Measurements from ENCODE around the gene INPP4A. TPM values are rescaled to one million over a fixed set of nuclear protein-coding genes. Genes with fewer than 3 reads are reported as not detected.

Gene INPP4A
- total RNA-seq, 1 donor from 2014 or later: 19.9 TPM

DNA sequence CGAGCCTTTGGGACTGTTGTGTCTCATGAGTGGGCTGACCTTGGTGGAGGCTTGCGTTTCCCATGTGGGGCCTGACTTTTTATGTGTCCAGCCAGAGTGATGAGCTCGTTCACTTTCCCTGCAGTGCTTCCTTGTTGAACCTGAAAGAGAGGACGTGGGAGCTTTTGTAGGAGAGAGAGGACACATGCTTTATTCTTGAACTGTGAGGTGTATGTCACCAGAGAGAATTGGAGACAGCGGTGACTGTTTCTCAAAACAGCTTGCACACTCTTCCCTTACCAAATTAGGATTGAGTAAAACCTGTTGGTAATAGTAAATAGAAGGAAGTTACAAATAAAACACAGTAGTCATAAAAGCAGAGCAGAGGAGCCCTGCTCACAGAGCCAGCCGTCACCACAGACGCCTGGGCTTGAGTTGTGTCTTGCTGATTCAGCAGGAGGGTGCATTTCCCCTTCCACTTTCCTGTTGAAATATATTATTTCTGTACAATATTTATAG, 60.7 kb downstream of the INPP4A start:
- intact Hi-C loops (cut with DNase I): no loop called here
- DNase-seq (ENCODE audit: low spot score): no peak

DNA sequence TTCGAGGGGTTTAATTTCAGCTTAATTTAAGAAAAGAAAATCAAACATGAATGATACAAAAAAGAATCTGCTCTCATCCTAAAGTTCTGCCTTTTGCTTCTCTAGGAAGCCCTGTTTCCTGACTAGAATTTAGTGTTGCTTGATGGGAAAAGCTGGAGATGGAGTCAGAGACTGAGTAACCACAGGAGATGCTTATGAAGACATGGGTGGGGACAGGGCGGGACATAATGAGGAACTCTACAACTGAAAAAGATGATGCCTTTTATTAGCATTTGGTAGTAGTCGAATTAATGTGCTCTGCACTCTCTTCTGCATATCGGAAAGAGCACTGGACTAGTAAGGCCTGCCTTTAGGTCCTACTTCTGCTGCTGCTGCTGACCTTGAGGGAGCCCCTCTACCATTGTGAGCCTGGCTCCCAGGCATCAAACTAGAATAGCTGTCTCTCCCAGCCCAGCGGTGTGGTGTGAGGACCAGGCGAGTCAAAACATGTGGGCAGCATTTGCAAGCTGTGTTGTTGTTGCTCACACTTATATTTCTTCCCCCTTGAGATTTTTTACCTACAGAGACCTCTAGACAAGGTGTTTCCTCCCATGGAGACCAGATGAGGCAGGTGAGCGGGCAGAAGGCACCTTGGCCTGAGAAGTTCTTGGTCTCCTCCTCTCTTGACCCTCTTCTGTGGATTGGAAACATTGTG, 61.5 kb downstream of the INPP4A start:
- no peak for DNase-seq (ENCODE audit: low spot score)
- intact Hi-C loops (cut with DNase I): no loop called here

DNA sequence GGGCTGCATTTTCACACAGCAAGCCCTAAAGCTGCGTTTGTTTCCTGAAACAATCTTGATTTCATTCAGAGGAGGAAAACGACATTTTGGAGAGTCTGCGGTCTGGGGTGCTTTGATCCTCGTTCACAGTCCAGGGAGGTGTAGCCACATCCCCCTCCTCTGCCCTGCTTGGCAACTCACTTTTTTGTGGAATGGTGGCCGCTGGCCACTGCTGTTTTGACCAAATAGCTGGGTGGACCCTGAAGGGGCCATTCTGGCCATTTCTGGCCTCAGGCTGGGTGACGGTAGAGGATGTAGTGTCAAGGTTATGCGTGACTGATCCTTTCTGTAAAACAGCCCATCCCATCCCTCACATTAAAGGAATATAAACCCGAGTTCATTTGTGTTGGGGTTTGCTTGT, 62.2 kb downstream of the INPP4A start:
- intact Hi-C loops (cut with DNase I): no loop called here
- no peak for DNase-seq (ENCODE audit: low spot score)

DNA sequence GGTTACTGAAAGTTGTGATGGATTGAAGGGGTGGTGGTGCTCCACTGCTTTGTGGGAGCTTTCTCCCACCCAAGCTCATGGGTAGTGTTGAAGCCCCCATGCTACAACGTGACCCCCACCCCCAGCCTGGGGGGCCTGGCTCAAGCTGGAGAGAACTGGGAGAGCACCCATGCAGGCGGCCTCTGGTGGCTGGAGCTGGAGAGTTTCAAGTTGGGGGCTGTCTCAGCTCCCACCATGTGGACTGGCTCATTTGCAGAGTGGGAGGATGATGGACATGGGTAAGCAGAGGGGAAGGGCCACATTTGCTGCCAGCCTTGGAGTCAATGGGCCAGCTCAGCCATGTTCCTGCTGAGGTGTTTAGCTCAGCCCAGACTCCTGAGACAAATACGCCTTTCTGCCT, 62.8 kb downstream of the INPP4A start:
- intact Hi-C loops (cut with DNase I): no loop called here
- DNase-seq (ENCODE audit: low spot score): no peak

GRCh38 chr2:98507891-98508708, 63.4 kb downstream of the INPP4A start:
- DNase-seq (ENCODE audit: low spot score): no peak
- intact Hi-C loops (cut with DNase I): no loop called here

DNA sequence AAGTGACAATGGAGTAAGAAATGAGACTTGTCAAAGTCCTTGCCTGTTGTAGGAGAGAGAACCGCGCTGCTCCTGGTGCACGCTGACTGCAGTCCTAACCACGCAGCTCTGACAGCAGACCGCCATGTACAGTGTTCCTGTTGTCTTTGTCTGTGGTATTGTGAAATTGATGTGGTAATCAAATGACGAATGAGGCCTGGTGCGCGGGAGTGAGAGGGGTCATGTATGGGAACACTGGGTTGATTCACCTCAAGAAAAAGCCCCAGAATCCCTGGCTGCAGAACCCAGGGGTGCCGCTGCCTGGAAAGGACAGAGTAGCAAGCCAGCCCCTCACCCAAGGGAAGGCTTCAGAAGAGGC, 64.0 kb downstream of the INPP4A start:
- no peak for DNase-seq (ENCODE audit: low spot score)
- intact Hi-C loops (cut with DNase I): no loop called here

GRCh38 chr2:98509542-98510321, 65.1 kb downstream of the INPP4A start:
- intact Hi-C loops (cut with DNase I): no loop called here
- no peak for DNase-seq (ENCODE audit: low spot score)

DNA sequence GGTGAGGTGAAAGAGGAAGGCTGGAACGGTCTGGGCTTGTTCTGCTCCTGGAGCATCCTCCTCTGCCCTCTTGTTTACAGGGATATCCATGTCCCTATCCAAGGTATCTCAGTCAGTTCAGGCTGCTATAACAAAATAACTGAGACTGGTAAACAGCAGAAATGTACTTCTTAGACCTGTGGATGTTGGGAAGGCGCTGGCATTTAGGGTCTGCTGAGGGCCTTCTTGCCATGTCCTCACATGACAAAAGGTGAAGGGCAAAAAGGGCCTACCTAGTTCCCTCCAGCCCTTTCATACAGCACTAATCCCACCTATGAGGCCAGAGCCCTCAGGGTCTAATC, 65.6 kb downstream of the INPP4A start:
- no peak for DNase-seq (ENCODE audit: low spot score)
- intact Hi-C loops (cut with DNase I): no loop called here

DNA sequence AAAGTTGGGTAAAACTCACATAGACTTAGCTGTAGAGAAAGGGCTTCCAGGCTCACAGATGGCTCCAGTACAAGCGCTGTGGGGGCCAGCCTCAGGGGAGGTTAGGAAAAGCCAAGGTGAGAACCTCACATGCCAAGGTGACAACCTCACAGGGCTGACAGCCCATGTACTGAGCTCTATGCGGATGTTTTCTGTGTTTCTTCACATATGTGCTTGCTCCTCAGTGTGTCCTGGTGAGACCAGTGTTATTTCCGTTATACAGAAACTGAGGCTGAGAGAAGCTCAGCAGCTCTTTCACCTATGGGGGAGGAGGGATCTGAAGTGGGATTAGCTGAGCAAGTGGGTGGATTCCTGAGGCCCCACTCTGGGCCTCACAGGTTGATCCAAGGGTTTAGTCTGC, 67.3 kb downstream of the INPP4A start:
- DNase-seq (ENCODE audit: low spot score): no peak
- intact Hi-C loops (cut with DNase I): no loop called here

DNA sequence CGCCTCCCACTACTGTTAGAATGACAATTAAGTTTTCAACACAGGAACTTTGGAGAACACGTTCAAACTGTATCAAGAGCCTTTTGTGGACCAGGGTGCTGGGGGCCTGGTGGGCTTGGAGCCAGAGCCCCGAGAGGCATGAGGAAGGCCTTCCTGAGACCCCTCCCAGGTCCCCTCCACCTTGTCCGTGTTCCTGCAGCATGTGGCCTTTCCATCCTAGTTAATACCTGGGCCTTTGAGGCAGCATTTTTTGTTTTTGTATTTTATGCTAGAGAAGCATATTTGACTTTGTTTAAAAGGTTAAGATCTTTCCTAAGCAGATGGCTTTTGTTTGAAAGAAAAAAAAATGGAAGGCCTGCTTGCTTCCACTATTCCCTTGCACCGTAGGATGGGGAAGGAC, 68.0 kb downstream of the INPP4A start:
- intact Hi-C loops (cut with DNase I): no loop called here
- no peak for DNase-seq (ENCODE audit: low spot score)

DNA sequence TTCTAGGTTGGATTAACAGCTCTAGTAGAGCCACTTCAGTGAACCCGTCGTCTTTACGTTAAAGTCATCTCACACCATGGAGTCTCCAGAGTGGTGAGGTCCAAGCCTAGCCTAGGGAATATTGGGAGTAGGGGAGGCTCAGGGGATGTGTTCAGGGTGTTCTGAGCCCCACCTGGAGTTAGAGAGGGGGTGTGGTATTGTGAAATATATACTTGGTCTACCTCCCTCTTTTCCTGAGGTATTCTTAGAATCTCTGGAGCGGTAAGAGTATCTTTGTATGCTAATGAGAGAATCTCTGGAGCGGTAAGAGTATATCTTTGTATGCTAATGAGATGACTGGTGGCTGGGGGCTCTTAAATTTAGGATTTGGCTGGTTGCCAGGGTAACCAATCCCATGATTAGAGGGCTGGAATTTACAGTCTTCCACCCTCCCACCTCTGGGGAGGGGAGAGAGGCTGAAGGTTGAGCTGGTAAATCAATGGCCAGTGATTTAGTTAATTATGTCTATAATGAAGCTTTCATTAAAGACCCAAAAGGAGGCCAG, 69.5 kb downstream of the INPP4A start:
- no peak for DNase-seq (ENCODE audit: low spot score)
- intact Hi-C loops (cut with DNase I): no loop called here

DNA sequence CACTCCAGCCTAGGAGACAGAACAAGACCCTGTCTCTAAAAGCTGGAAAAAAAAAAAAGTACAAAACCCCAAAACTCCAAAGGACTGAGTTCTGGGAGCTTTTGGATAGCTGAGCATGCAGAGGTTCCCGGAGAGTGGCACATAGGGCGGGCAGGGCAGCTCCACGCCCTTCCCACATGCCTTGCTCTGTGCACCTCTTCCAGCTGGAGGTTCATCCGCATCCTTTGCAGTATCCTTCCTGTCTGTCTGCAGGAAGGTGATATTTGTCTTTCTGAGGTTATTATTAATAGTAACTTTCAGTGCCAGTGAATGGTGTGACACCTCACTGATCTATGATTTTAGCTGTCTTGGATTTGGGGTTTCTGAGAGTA, 70.2 kb downstream of the INPP4A start:
- intact Hi-C loops (cut with DNase I): no loop called here
- DNase-seq (ENCODE audit: low spot score): no peak

DNA sequence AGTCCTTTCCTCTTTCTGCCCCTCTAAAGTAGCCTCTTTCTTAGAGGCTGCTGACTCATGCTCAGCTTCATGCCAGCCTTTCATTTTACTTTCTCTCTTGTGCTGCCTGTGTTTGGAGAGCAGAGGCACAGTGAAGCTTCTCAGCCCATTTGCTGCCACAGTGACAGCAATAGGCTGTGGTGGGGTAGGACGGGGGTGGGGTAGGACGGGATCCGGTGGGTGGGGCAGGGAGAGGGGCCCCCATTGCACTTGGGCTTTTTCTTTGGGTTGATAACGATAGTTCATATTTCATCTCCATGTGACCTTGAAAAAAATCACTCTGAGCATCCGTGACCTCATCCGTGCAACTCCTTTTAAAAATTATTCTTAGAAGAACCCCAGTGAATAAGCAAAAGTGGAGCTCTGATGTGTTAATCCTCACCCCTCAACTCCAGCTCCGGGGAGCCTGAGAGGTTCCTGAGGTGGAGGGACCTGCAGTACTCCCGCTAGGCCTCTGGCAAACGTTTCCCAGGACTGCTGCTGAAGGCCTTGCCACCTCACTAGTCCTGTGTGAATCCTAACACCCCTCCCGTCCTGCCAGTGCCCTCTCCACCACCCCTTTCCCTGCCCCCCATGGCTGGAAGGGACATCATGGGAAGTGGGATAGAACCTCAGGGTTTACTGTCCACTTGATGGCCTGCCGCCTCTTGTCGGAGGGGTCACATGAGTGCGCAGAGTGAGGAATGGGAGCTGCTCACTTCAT, 70.8 kb downstream of the INPP4A start:
- intact Hi-C loops (cut with DNase I): no loop called here
- no peak for DNase-seq (ENCODE audit: low spot score)

GRCh38 chr2:98516571-98516970, 71.9 kb downstream of the INPP4A start:
- intact Hi-C loops (cut with DNase I): no loop called here
- no peak for DNase-seq (ENCODE audit: low spot score)

DNA sequence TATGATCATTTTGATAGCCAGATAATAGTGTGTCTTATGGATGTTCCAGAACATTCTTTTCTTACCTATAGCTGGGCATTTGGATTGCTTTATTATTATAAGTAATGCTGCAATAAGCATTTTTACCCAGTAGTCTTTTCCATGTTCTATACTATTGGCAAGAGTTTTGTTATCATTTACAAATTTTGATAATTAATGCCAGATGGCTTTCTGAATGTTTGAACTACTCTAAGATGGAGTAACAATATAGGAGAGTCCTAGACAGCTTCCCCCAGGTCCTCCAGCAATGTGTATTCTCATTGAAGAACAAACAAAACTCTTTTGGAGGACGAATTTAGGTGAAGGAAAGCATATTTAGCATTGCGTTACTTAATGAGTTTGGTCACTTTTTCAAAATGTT, 73.0 kb downstream of the INPP4A start:
- no peak for DNase-seq (ENCODE audit: low spot score)
- intact Hi-C loops (cut with DNase I): no loop called here

DNA sequence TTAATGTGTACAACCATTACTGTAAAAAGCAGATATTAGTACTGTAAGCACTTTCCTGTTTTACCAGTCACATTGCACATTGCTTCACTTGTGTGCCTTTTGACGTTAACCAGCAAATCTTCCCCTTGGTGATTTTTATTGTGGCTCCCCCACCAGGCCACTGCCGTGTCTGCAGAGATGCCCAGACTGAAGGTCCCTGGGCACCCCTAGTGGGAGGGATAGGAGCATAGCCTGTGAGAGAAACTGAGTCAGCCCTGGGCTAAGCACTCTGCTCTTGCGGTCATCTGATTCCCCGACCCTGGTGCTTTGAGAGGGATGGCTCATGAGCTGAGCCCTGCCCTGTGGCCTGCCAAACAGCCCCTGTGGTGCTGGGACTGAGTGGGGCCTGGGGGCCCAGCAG, 73.4 kb downstream of the INPP4A start:
- intact Hi-C loops (cut with DNase I): no loop called here

GRCh38 chr2:98519156-98519555, 74.5 kb downstream of the INPP4A start:
- intact Hi-C loops (cut with DNase I): no loop called here
- DNase-seq (ENCODE audit: low spot score): no peak

More for the DNA sequence above, 73.4 kb downstream of the INPP4A start:
- no peak for DNase-seq (ENCODE audit: low spot score)

DNA sequence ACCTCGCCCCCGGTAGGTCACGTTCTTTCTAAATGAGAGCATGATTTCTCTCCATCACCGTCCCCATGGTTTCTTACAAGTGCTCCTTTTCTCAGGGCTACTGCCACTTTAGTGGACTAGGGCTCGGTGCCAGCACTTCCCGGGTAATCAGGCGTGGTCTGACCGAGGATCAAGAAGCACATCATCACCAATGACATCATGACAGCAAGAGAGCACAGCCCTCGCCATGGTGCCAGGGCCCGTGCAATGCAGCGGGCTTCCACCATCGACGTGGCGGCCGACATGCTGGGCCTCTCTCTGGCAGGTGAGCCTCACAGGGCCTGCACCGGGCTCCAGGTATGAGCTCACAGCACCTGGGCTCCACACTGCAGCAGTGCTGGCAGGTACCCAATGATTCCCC, 75.2 kb downstream of the INPP4A start:
- no peak for DNase-seq (ENCODE audit: low spot score)

DNA sequence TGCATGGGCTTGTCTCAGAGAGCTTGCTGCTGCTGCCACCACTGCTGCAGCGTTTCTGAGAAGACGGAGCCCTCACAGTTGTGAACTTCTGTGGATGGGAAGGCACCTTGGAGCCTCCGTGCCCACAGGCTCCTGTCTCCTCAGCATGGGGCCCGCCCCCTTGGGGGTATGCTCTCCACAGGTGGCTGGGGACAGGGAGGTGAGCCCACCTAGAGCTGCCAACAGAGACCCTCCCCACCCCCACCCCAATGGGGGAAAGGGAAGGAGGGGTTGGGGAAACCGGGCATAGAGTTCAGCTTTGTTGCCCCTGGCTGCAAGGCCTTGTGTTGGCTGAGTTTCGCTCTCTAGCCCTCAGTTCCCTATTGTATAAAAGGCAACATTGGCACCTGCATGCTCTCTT, 76.1 kb downstream of the INPP4A start:
- no peak for DNase-seq (ENCODE audit: low spot score)
- intact Hi-C loops (cut with DNase I): no loop called here

More for the DNA sequence above, 75.2 kb downstream of the INPP4A start:
- intact Hi-C loops (cut with DNase I): no loop called here

DNA sequence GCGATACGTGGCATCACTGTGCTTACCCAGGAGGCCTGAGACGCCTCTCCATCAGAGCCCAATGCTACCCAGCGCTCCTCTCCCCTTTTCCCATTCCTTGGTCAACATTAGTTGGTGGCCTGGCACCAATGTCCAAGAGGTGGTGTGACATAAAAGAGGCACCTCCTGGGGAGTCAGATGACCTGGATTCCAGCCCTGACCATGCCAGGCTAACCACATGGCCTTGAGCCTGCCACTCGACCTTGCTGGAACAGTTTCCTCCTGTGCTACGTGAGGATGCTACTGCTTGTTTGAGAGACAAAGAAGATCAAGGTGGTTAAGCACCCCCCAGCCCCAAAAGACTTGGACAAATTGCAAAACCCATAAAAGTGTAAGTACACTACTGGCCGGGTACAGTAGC, 76.6 kb downstream of the INPP4A start:
- no peak for DNase-seq (ENCODE audit: low spot score)
- intact Hi-C loops (cut with DNase I): no loop called here
